WTC11 (cell line): ENCODE data around the gene RASD1. TPM values are rescaled to one million over a fixed set of nuclear protein-coding genes. Genes with fewer than 3 reads are reported as not detected.

ENCODE experiments used
- ATAC-seq: fragments of 200-7000 bp; cut with Tn5 transposase; 2 replicates; pipeline ENCODE4 v1.10.0; 2021; ENCODE audit warnings: mild to moderate bottlenecking, moderate library complexity
- CTCF ChIA-PET: fragments of 300-600 bp; sonication (Branson Sonifier 250); formaldehyde crosslinking; loops from one replicate; lab custom pipeline; 2021; ENCODE audit warnings: antibody characterized with exemption; lab: Charles Lee
- POLR2A ChIA-PET: fragments of 350-600 bp; sonication (Branson Sonifier 250); formaldehyde crosslinking; loops from one replicate; lab custom pipeline; 2021; ENCODE audit warnings: antibody characterized with exemption; lab: Charles Lee
- DNase-seq: peaks from one replicate; pipeline ENCODE4 v3.0.0; 2021; ENCODE audit warnings: low spot score
- H3K27ac Mint-ChIP-seq: 2 replicates; pipeline ENCODE4 v1.8.0; 2021; ENCODE audit warnings: mixed read lengths
- H3K27me3 Mint-ChIP-seq: 2 replicates; pipeline ENCODE4 v1.8.0; 2021; ENCODE audit warnings: low read depth, mild to moderate bottlenecking, moderate library complexity, mixed read lengths
- H3K36me3 Mint-ChIP-seq: 2 replicates; pipeline ENCODE4 v1.8.0; 2021; ENCODE audit warnings: mixed read lengths
- H3K4me1 Mint-ChIP-seq: 2 replicates; pipeline ENCODE4 v1.8.0; 2022; ENCODE audit warnings: mixed read lengths
- H3K4me3 Mint-ChIP-seq: 2 replicates; pipeline ENCODE4 v1.8.0; 2021; ENCODE audit warnings: mild to moderate bottlenecking, moderate library complexity, mixed read lengths
- H3K9me3 Mint-ChIP-seq: 2 replicates; pipeline ENCODE4 v1.8.0; 2021; ENCODE audit warnings: mixed read lengths
- ARID4B ChIP-seq: sonication (generic); formaldehyde crosslinking; IDR thresholded peaks from 2 replicates; pipeline ENCODE4 v1.8.0; 2023; ENCODE audit warnings: missing genetic modification reagents, mild to moderate bottlenecking, borderline replicate concordance
- EMX1 ChIP-seq: fragments of 250-450 bp; sonication (Bioruptor Pico); IDR thresholded peaks from 2 replicates; pipeline ENCODE4 v1.8.0; 2021; ENCODE audit warnings: mild to moderate bottlenecking
- PRRX2 ChIP-seq: fragments of 250-450 bp; sonication (Bioruptor Pico); IDR thresholded peaks from 2 replicates; pipeline ENCODE4 v1.8.0; 2021; ENCODE audit warnings: mild to moderate bottlenecking
- RELA ChIP-seq: sonication (generic); formaldehyde crosslinking; IDR thresholded peaks from 2 replicates; pipeline ENCODE4 v1.8.1; 2022; ENCODE audit warnings: missing genetic modification reagents, mild to moderate bottlenecking, borderline replicate concordance
- RORB ChIP-seq: fragments of 250-450 bp; sonication (Bioruptor Pico); IDR thresholded peaks from 2 replicates; pipeline ENCODE4 v1.9.0; 2021; ENCODE audit warnings: mild to moderate bottlenecking
- SMAD4 ChIP-seq: sonication (generic); formaldehyde crosslinking; IDR thresholded peaks from 2 replicates; pipeline ENCODE4 v1.8.0; 2022; ENCODE audit warnings: mild to moderate bottlenecking, missing genetic modification reagents
- SP1 ChIP-seq: sonication (generic); formaldehyde crosslinking; conservative IDR thresholded peaks from 2 replicates; pipeline ENCODE4 v1.8.1; 2022; ENCODE audit warnings: missing genetic modification reagents
- STAT6 ChIP-seq: sonication (generic); formaldehyde crosslinking; conservative IDR thresholded peaks from 2 replicates; pipeline ENCODE4 v1.8.1; 2023; ENCODE audit warnings: mild to moderate bottlenecking, low read depth, missing genetic modification reagents, moderate library complexity
- USF1 ChIP-seq: sonication (generic); formaldehyde crosslinking; IDR thresholded peaks from 2 replicates; pipeline ENCODE4 v1.8.0; 2022; ENCODE audit warnings: mild to moderate bottlenecking, missing genetic modification reagents
- ZBTB21 ChIP-seq: sonication (generic); formaldehyde crosslinking; IDR thresholded peaks from 2 replicates; pipeline ENCODE4 v1.8.1; 2023; ENCODE audit warnings: mild to moderate bottlenecking, missing genetic modification reagents, borderline replicate concordance
- ZBTB43 ChIP-seq: sonication (generic); formaldehyde crosslinking; IDR thresholded peaks from 2 replicates; pipeline ENCODE4 v1.8.1; 2023; ENCODE audit warnings: mild to moderate bottlenecking, missing genetic modification reagents
- ZNF232 ChIP-seq: sonication (generic); formaldehyde crosslinking; IDR thresholded peaks from 2 replicates; pipeline ENCODE4 v1.8.0; 2022; ENCODE audit warnings: mild to moderate bottlenecking, missing genetic modification reagents
- ZNF532 ChIP-seq: fragments of 250-450 bp; sonication (Bioruptor Pico); IDR thresholded peaks from 2 replicates; pipeline ENCODE4 v1.9.0; 2021; ENCODE audit warnings: mild to moderate bottlenecking, borderline replicate concordance
- total RNA-seq: library from RNA; stranded (reverse); gene quantifications from 3 replicates; pipeline ENCODE4 v1.2.3, GENCODE V29; 2021
- TF ChIP-seq, protein P1 (sequence below): sonication (generic); formaldehyde crosslinking; IDR thresholded peaks from 2 replicates; pipeline ENCODE4 v1.8.0; 2023; ENCODE audit warnings: missing genetic modification reagents
- TF ChIP-seq, protein P2 (sequence below): sonication (generic); formaldehyde crosslinking; IDR thresholded peaks from 2 replicates; pipeline ENCODE4 v1.8.0; 2022; ENCODE audit warnings: mild to moderate bottlenecking, missing genetic modification reagents

Gene RASD1
- total RNA-seq, 1 experiment from 2014 or later, result 5.1 TPM

DNA sequence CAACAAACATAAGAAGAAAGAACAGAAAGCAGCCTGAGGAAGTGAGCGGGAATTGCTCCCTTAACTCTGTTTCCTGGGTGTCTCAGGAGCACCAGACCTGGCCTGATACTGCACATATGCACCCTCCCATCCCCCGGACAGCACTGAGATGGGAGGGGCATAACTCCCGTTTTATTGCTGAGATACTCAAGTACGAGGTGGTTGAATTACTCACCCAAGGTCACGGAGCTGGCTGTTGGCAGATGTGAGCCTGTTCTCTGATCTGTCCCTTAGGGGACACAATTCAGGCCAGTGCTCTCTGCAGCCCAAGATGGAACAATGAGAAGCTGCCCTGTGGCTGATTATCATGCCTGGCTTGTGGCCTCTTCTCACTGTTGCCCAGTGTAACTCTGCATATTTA lies 28.5 kb downstream of the RASD1 start:
- no peaks in the 10 kb centered on the region for H3K9me3 Mint-ChIP-seq
- H3K36me3 Mint-ChIP-seq, result no peaks in the 10 kb centered on the region
- ATAC-seq (no peak), DNase-seq (no peak)
- TF ChIP-seq ZNF532 (CRISPR knock-in tag), result no peak
- TF ChIP-seq STAT6 (CRISPR knock-in tag), result no peak
- TF ChIP-seq, protein P1, sequence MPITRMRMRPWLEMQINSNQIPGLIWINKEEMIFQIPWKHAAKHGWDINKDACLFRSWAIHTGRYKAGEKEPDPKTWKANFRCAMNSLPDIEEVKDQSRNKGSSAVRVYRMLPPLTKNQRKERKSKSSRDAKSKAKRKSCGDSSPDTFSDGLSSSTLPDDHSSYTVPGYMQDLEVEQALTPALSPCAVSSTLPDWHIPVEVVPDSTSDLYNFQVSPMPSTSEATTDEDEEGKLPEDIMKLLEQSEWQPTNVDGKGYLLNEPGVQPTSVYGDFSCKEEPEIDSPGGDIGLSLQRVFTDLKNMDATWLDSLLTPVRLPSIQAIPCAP (CRISPR knock-in tag), result no peak
- TF ChIP-seq, protein P2, sequence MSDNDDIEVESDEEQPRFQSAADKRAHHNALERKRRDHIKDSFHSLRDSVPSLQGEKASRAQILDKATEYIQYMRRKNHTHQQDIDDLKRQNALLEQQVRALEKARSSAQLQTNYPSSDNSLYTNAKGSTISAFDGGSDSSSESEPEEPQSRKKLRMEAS, result no peak
- no peak for TF ChIP-seq ZBTB43 (CRISPR knock-in tag)
- no peak for TF ChIP-seq ZNF232 (CRISPR knock-in tag)
- TF ChIP-seq PRRX2, result no peak
- TF ChIP-seq RORB (CRISPR knock-in tag), result no peak
- no peak for TF ChIP-seq ZBTB21 (CRISPR knock-in tag)
- TF ChIP-seq USF1 (CRISPR knock-in tag), result no peak
- no peak for TF ChIP-seq SP1 (CRISPR knock-in tag)
- no peak for TF ChIP-seq EMX1 (CRISPR knock-in tag)
- no peak for TF ChIP-seq ARID4B
- no peak for TF ChIP-seq SMAD4 (CRISPR knock-in tag)
- TF ChIP-seq RELA, result no peak
- no peak overlapping the region for H3K27ac Mint-ChIP-seq
- POLR2A ChIA-PET, result no interaction called here
- no peak overlapping the region for H3K4me3 Mint-ChIP-seq
- CTCF ChIA-PET, result interaction anchor here (1.0 to 1.5 kb wide), 2 partner anchors 29 to 113 kb away, joined by 4 to 5 read pairs; no protein-coding TSS in a partner anchor
- H3K27me3 Mint-ChIP-seq, result peaks cover 5% of the 10 kb centered on the region
- no peaks in the 10 kb centered on the region for H3K4me1 Mint-ChIP-seq
